Sigmoid colon (tissue), 4 donors: ENCODE measurements around the gene MRPS27.

Source experiments
- EP300 ChIP-seq, 4 donors: sonication (generic); formaldehyde crosslinking; IDR thresholded peaks; one replicate each; pipeline ENCODE4 v1.6.1; 2017; ENCODE audit warnings: antibody characterized with exemption in 4 of 4
- TF ChIP-seq, protein P1 (sequence below), 4 experiments: fragments of 450-650 bp in 3 of 4; fragments of 200-600 bp in 1 of 4; IDR thresholded peaks; one replicate each; pipeline ENCODE4 v1.5.1; 2016 to 2019; ENCODE audit warnings: antibody characterized with exemption in 4 of 4, mild to moderate bottlenecking in 3 of 4, moderate library complexity in 2 of 4

DNA sequence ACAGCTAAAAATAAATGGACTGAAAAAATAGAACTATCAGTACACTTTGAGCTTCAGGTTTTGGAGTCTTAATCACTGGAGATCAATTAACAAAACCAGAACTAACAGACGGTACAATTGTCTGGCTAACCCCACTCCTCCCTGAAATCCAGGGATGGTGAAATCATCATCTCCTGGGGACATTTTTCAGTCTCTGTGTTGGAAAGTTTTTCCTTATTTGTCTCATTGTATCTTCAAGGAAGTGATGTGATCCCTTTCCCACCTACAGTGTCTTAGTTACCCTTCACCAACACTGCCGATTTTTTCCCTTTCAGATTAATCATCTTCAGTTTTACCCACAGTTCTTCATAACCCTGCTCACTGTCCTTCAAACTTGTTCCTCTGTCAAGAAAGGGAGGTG lies 130.9 kb downstream of the MRPS27 start:
- TF ChIP-seq, protein P1, sequence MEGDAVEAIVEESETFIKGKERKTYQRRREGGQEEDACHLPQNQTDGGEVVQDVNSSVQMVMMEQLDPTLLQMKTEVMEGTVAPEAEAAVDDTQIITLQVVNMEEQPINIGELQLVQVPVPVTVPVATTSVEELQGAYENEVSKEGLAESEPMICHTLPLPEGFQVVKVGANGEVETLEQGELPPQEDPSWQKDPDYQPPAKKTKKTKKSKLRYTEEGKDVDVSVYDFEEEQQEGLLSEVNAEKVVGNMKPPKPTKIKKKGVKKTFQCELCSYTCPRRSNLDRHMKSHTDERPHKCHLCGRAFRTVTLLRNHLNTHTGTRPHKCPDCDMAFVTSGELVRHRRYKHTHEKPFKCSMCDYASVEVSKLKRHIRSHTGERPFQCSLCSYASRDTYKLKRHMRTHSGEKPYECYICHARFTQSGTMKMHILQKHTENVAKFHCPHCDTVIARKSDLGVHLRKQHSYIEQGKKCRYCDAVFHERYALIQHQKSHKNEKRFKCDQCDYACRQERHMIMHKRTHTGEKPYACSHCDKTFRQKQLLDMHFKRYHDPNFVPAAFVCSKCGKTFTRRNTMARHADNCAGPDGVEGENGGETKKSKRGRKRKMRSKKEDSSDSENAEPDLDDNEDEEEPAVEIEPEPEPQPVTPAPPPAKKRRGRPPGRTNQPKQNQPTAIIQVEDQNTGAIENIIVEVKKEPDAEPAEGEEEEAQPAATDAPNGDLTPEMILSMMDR (IDR thresholded peaks at IDR 0.05): no peak
- no peak for TF ChIP-seq EP300 (IDR thresholded peaks at IDR 0.05)
